Activated CD8-positive, alpha-beta T cell treated with anti-CD3 and anti-CD28 coated beads for 36 hours (primary cell): ENCODE data around the gene RESP18. TPM values are rescaled to one million over a fixed set of nuclear protein-coding genes. Genes with fewer than 3 reads are reported as not detected.

ENCODE experiments used
- ATAC-seq: fragments of 200-7000 bp; cut with Tn5 transposase; one replicate; pipeline ENCODE4 v1.10.0; 2021; ENCODE audit warnings: mild to moderate bottlenecking, moderate library complexity
- CTCF ChIA-PET: fragments of 350-600 bp; sonication (Branson Sonifier 250); formaldehyde crosslinking; loops from one replicate; lab custom pipeline; 2021; ENCODE audit warnings: antibody characterized with exemption; lab: Charles Lee
- POLR2A ChIA-PET: fragments of 350-600 bp; sonication (Branson Sonifier 250); formaldehyde crosslinking; loops from one replicate; lab custom pipeline; 2021; ENCODE audit warnings: antibody characterized with exemption; lab: Charles Lee
- DNase-seq: peaks from one replicate; pipeline ENCODE4 v3.0.0-alpha.2; 2020
- H3K27ac Mint-ChIP-seq: one replicate; pipeline ENCODE4 v1.8.0; 2021; ENCODE audit warnings: mild to moderate bottlenecking, mixed read lengths
- H3K27me3 Mint-ChIP-seq: one replicate; pipeline ENCODE4 v1.8.0; 2021; ENCODE audit warnings: mixed read lengths
- H3K36me3 Mint-ChIP-seq: one replicate; pipeline ENCODE4 v1.8.0; 2021; ENCODE audit warnings: low read depth, mixed read lengths
- H3K4me1 Mint-ChIP-seq: one replicate; pipeline ENCODE4 v1.8.0; 2021; ENCODE audit warnings: low read depth, mixed read lengths
- H3K4me3 Mint-ChIP-seq: one replicate; pipeline ENCODE4 v1.8.0; 2021; ENCODE audit warnings: mild to moderate bottlenecking, moderate library complexity, mixed read lengths
- H3K9me3 Mint-ChIP-seq: one replicate; pipeline ENCODE4 v1.8.0; 2021; ENCODE audit warnings: mixed read lengths
- intact Hi-C: fragments of 100-400 bp; cut with micrococcal nuclease; formaldehyde crosslinking; loops from one replicate; pipeline ENCODE4 v1.10.0; 2022
- microRNA-seq: library from miRNA; unstranded; fragments of <30 nt; microRNA quantifications from one replicate; pipeline ENCODE4 v1.2.0, GENCODE V29; 2022; ENCODE audit warnings: borderline microRNAs expressed, borderline replicate concordance
- total RNA-seq, 2 experiments: library from RNA; stranded (reverse); gene quantifications; one replicate each; pipeline ENCODE4 v1.2.3, GENCODE V29; 2021
- TF ChIP-seq, protein P1 (sequence below): fragments of 200-600 bp; IDR thresholded peaks from one replicate; pipeline ENCODE4 v1.8.0; 2022; ENCODE audit warnings: antibody characterized with exemption, mild to moderate bottlenecking

RESP18 gene
- total RNA-seq, 2 experiments from 2014 or later, result not detected

DNA sequence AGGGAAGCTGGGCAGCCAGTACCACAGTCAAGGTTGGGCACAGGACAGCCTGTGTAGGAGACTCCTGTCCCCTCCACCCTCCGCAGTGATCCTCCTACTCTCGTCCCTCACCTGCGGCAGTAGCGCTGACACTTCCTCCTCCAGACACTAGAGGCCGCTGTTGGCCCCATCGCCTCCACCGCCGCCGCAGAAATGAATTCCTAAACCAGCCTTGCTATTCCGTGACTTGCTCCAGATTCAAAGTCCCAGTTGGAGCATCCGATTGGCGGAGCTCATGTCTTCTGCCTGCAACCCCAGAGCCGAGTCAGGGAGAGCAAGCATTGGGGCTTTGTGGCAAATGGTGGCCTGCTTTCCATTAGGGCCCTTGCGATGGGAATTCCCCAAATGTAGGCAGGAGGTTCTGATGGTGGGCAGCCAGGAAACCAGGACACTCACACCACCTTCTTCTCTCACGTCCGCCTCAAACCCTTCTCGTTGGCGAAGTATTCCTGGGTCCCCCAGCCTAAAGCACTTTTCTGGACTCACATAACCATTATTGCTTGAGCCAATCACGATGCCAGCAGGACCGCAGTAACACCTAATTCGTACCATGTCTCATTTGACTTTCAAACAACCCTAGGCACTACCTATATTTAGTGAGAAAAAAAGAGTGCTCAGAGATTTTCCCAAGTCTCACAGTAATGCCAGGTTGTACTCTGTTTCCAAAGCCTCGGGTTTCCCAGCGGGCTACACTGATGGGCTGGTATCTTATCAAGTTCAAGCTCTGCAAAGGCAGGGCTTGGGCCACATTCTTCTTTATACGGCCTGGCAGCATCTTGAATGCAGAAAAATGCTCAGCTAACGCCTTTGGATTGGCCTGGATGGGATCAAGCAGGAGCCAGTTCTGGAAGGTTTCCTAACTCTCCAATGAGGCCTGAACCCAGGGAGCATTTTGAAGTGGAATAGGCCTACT lies 54.6 kb downstream of the RESP18 start:
- DNase-seq (peak; percentile 80), ATAC-seq (peak; percentile 11)
- peaks cover 27% of the 10 kb centered on the region for H3K36me3 Mint-ChIP-seq
- peaks cover 44% of the 10 kb centered on the region for H3K4me1 Mint-ChIP-seq
- H3K9me3 Mint-ChIP-seq, result no peaks in the 10 kb centered on the region
- ChIA-PET CTCF (interaction anchor here (0.7 to 15.5 kb wide), 26 partner anchors 9 to 121 kb away, joined by 3 to 336 read pairs (median 5); partner anchors contain the start of genes ABCB6, ANKZF1, ATG9A and CNPPD1), POLR2A (interaction anchor here (0.7 to 5.9 kb wide), 13 partner anchors 16 to 72 kb away, joined by 3 to 63 read pairs (median 3); partner anchors contain the start of genes ABCB6, ANKZF1, ATG9A and GLB1L)
- no peaks in the 10 kb centered on the region for H3K27me3 Mint-ChIP-seq
- TF ChIP-seq, protein P1, sequence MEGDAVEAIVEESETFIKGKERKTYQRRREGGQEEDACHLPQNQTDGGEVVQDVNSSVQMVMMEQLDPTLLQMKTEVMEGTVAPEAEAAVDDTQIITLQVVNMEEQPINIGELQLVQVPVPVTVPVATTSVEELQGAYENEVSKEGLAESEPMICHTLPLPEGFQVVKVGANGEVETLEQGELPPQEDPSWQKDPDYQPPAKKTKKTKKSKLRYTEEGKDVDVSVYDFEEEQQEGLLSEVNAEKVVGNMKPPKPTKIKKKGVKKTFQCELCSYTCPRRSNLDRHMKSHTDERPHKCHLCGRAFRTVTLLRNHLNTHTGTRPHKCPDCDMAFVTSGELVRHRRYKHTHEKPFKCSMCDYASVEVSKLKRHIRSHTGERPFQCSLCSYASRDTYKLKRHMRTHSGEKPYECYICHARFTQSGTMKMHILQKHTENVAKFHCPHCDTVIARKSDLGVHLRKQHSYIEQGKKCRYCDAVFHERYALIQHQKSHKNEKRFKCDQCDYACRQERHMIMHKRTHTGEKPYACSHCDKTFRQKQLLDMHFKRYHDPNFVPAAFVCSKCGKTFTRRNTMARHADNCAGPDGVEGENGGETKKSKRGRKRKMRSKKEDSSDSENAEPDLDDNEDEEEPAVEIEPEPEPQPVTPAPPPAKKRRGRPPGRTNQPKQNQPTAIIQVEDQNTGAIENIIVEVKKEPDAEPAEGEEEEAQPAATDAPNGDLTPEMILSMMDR, result peak; percentile 100
- peak overlapping the region; percentile 95 for H3K27ac Mint-ChIP-seq
- intact Hi-C loops, result loop anchor here (2.0 kb wide), 2 partner anchors 17 to 23 kb away; no protein-coding TSS in a partner anchor
- peak overlapping the region; percentile 80 for H3K4me3 Mint-ChIP-seq

Small RNA genes lying within 50 kb of the gene (microRNA-seq; reads per million reads assigned to microRNA genes)
- not detected for gene MIR153-1

Other genes starting within 250 kb of the RESP18 start
- gene NHEJ1, start 171.9 kb downstream of the RESP18 start, total RNA-seq, result 10 to 100 TPM; 22.4 to 26.3 TPM
- 1 to 10 TPM; 1.1 to 1.6 TPM for gene SLC23A3, start 162.7 kb downstream of the RESP18 start, total RNA-seq
- gene CNPPD1, start 155.8 kb downstream of the RESP18 start, total RNA-seq, result 10 to 100 TPM; 38.6 to 38.7 TPM
- 10 to 100 TPM; 63.8 to 67.8 TPM for gene RETREG2, start 154.5 kb downstream of the RESP18 start, total RNA-seq
- gene ZFAND2B, start 126.0 kb downstream of the RESP18 start, total RNA-seq, result 10 to 100 TPM; 31.3 to 33.3 TPM
- 10 to 100 TPM; 32.3 to 35.7 TPM for gene ABCB6, start 113.8 kb downstream of the RESP18 start, total RNA-seq
- 10 to 100 TPM; 54.8 to 58.7 TPM for gene ATG9A, start 103.1 kb downstream of the RESP18 start, total RNA-seq
- gene ANKZF1, start 102.9 kb downstream of the RESP18 start, total RNA-seq, result 100 to 1,000 TPM; 216 to 217 TPM
- 1 to 10 TPM; 1.2 to 2.8 TPM for gene GLB1L, start 87.3 kb downstream of the RESP18 start, total RNA-seq
- gene STK16, start 87.3 kb downstream of the RESP18 start, total RNA-seq, result 10 to 100 TPM; 34.4 to 35.4 TPM
- gene TUBA4B, start 79.5 kb downstream of the RESP18 start, total RNA-seq, result not detected
- 100 to 1,000 TPM; 226 TPM for gene TUBA4A, start 78.8 kb downstream of the RESP18 start, total RNA-seq
- 10 to 100 TPM; 61.8 to 63.3 TPM for gene DNAJB2, start 53.4 kb downstream of the RESP18 start, total RNA-seq
- gene PTPRN, start 23.3 kb downstream of the RESP18 start, total RNA-seq, result 1 to 10 TPM in 1 of 2 experiments, under 1 TPM in 1; 0.92 to 1.1 TPM
- 100 to 1,000 TPM; 112 to 113 TPM for gene DNPEP, start 55.2 kb upstream of the RESP18 start, total RNA-seq
- not detected for gene DES, start 85.6 kb upstream of the RESP18 start, total RNA-seq
- gene SPEG, start 102.1 kb upstream of the RESP18 start, total RNA-seq, result 1 to 10 TPM; 2.1 to 2.3 TPM
- gene GMPPA, start 166.1 kb upstream of the RESP18 start, total RNA-seq, result 10 to 100 TPM; 32.4 to 34.2 TPM
- gene ASIC4, start 181.7 kb upstream of the RESP18 start, total RNA-seq, result not detected
- gene CHPF, start 211.1 kb upstream of the RESP18 start, total RNA-seq, result 10 to 100 TPM; 16.6 to 18.4 TPM
- 1 to 10 TPM; 2.1 to 2.2 TPM for gene TMEM198, start 211.3 kb upstream of the RESP18 start, total RNA-seq
- gene OBSL1, start 238.8 kb upstream of the RESP18 start, total RNA-seq, result 1 to 10 TPM; 1.3 to 1.4 TPM
- gene INHA, start 239.6 kb upstream of the RESP18 start, total RNA-seq, result not detected